GM12878 (cell line): ENCODE data around the gene MMAA. TPM values are rescaled to one million over a fixed set of nuclear protein-coding genes. Genes with fewer than 3 reads are reported as not detected.
"Not testable (repeated sequence)": the region's sequence is repeated elsewhere in the genome, so short reads cannot be mapped to it uniquely, and the experiment has no call there.

Source experiments
- ATAC-seq: fragments of 200-7000 bp; cut with Tn5 transposase; 3 replicates; pipeline ENCODE4 v1.9.1; 2020; ENCODE audit warnings: mild to moderate bottlenecking, moderate library complexity
- BruUV-seq: library from RNA; stranded (reverse); fragments of 400-500 nt; replicated peaks from 2 replicates; lab custom pipeline; 2021; lab: Mats Ljungman, UMichigan
- CTCF ChIA-PET: fragments of 300-600 bp; sonication (Branson Sonifier 250); formaldehyde crosslinking; extraction: SDS; loops from one replicate; lab custom pipeline; 2021; ENCODE audit warnings: inconsistent platforms; lab: Yijun Ruan, JAX
- POLR2A ChIA-PET: fragments of 350-600 bp; formaldehyde crosslinking; extraction: SDS; loops from one replicate; lab custom pipeline; 2021; ENCODE audit warnings: inconsistent platforms; lab: Charles Lee
- RAD21 ChIA-PET: fragments of 300-600 bp; sonication (Branson Sonifier 250); formaldehyde crosslinking; loops from one replicate; lab custom pipeline; 2023; ENCODE audit warnings: antibody characterized with exemption; ENCODE audit not compliant: unreplicated experiment; lab: Charles Lee
- SMC1A ChIA-PET: fragments of 300-600 bp; sonication (Branson Sonifier 250); formaldehyde crosslinking; loops from one replicate; lab custom pipeline; 2023; ENCODE audit not compliant: unreplicated experiment, uncharacterized antibody; lab: Charles Lee
- DNase-seq: peaks from one replicate; pipeline ENCODE4 v3.0.0-alpha.2; 2011; ENCODE audit warnings: low read depth, low spot score
- FAIRE-seq: peaks from 3 replicates; lab custom pipeline; 2011; peaks lifted over from hg19 to GRCh38; lab: Jason Lieb, UNC
- H2AFZ ChIP-seq: 2 replicates; pipeline ENCODE4 v1.6.0; 2011; ENCODE audit warnings: low read depth, low read length, control low read depth; ENCODE audit not compliant: control insufficient read depth
- H3K27ac ChIP-seq: 2 replicates; pipeline ENCODE4 v1.5.1; 2011; ENCODE audit warnings: control low read depth; ENCODE audit not compliant: control insufficient read depth, insufficient read depth
- H3K27me3 ChIP-seq, 2 experiments: replicated peaks in 1 of 2; 2 replicates each; pipeline versions ENCODE4 v1.6.0 to v1.6.1; 2011; ENCODE audit warnings: low read length in 1 of 2; ENCODE audit not compliant: control insufficient read depth in 2 of 2, insufficient read depth in 2 of 2
- H3K36me3 ChIP-seq, 2 experiments: 2 replicates each; pipeline ENCODE4 v1.5.1; 2011; ENCODE audit warnings: low read length in 1 of 2; ENCODE audit not compliant: control insufficient read depth in 2 of 2, insufficient read depth in 2 of 2
- H3K4me1 ChIP-seq: 2 replicates; pipeline ENCODE4 v1.6.1; 2011; ENCODE audit warnings: mild to moderate bottlenecking, low read length, moderate library complexity, mixed read lengths; ENCODE audit not compliant: control insufficient read depth, insufficient read depth
- H3K4me2 ChIP-seq: 2 replicates; pipeline ENCODE4 v1.6.0; 2011; ENCODE audit warnings: control low read depth; ENCODE audit not compliant: control insufficient read depth, insufficient read depth
- H3K4me3 ChIP-seq: fragments of 200-600 bp; sonication (generic); 2 replicates; pipeline ENCODE4 v1.5.1; 2016
- H3K79me2 ChIP-seq: 2 replicates; pipeline ENCODE4 v1.6.0; 2011; ENCODE audit warnings: low read length; ENCODE audit not compliant: control insufficient read depth, insufficient read depth
- H3K9ac ChIP-seq: 2 replicates; pipeline ENCODE4 v1.8.0; 2011; ENCODE audit warnings: low read length, control low read depth, mixed read lengths; ENCODE audit not compliant: control insufficient read depth, insufficient read depth
- H3K9me3 ChIP-seq: replicated peaks from 3 replicates; pipeline ENCODE4 v1.5.1; 2011; ENCODE audit warnings: mild to moderate bottlenecking, low read length; ENCODE audit not compliant: control insufficient read depth, insufficient read depth
- H4K20me1 ChIP-seq: 2 replicates; pipeline ENCODE4 v1.6.0; 2011; ENCODE audit not compliant: control insufficient read depth, insufficient read depth
- CHD4 ChIP-seq: fragments of 200-600 bp; sonication (generic); IDR thresholded peaks from 2 replicates; pipeline ENCODE4 v1.6.1; 2016; ENCODE audit warnings: mild to moderate bottlenecking
- EED ChIP-seq: sonication (generic); IDR thresholded peaks from 2 replicates; pipeline ENCODE4 v1.6.1; 2016; ENCODE audit warnings: antibody characterized with exemption, low read depth
- MYC ChIP-seq: IDR thresholded peaks from 2 replicates; pipeline ENCODE4 v1.6.1; 2011; ENCODE audit warnings: mild to moderate bottlenecking, low read length, moderate library complexity, inconsistent platforms; ENCODE audit not compliant: insufficient read depth, insufficient replicate concordance, insufficient read length, severe bottlenecking
- PAX8 ChIP-seq: fragments of 450-650 bp; IDR thresholded peaks from 2 replicates; pipeline ENCODE4 v1.6.1; 2017; ENCODE audit warnings: mild to moderate bottlenecking, moderate library complexity
- RCOR1 ChIP-seq: conservative IDR thresholded peaks from 2 replicates; pipeline ENCODE4 v1.6.1; 2012; ENCODE audit warnings: low read depth, low read length, improper control_type of control experiment
- SP1 ChIP-seq: IDR thresholded peaks from one replicate; pipeline ENCODE4 v1.6.1; 2011; ENCODE audit warnings: low read depth, low read length
- YBX1 ChIP-seq: fragments of 450-650 bp; IDR thresholded peaks from 2 replicates; pipeline ENCODE4 v1.6.1; 2016; ENCODE audit warnings: antibody characterized with exemption
- ZNF217 ChIP-seq: fragments of 450-650 bp; IDR thresholded peaks from 2 replicates; pipeline ENCODE4 v1.6.1; 2017; ENCODE audit warnings: antibody characterized with exemption, mild to moderate bottlenecking
- ZNF24 ChIP-seq: fragments of 450-650 bp; IDR thresholded peaks from 2 replicates; pipeline ENCODE4 v1.6.1; 2017; ENCODE audit warnings: antibody characterized with exemption, mild to moderate bottlenecking
- ZZZ3 ChIP-seq: IDR thresholded peaks from 2 replicates; pipeline ENCODE4 v1.6.1; 2011; ENCODE audit warnings: low read depth; ENCODE audit not compliant: control insufficient read depth, insufficient read length
- WGBS: methylation state at CpG from one replicate; pipeline ENCODE4 v1.1.6; 2016; ENCODE audit warnings: low lambda C conversion rate; ENCODE audit not compliant: insufficient replicate concordance, insufficient coverage; ENCODE audit errors: missing lambda C conversion rate; 5-methylcytosine and 5-hydroxymethylcytosine counted together
- in situ Hi-C: fragments of 300-500 bp; cut with MboI; formaldehyde crosslinking; loops from 9 replicates; pipeline ENCODE4 v1.14.3; 2018; ENCODE audit warnings: mixed read lengths
- intact Hi-C: fragments of 100-400 bp; cut with micrococcal nuclease; formaldehyde crosslinking; loops from one replicate; pipeline ENCODE4 v1.14.2; 2022; ENCODE audit not compliant: unreplicated experiment
- polyA plus RNA-seq, 11 experiments: library from polyadenylated mRNA; depleted of rRNA in 4 of 11; unstranded in 6 of 11; stranded (reverse) in 5 of 11; fragments of >200 nt; fragmentation: Nextera tagmentation in 4 of 11; fragmentation: Illumina TruSeq in 1 of 11; extraction: Ambion mirVana in 4 of 11; extraction: Trizol in 1 of 11; gene quantifications; 1 replicate in 1 of 11; 2 replicates in 10 of 11; pipeline versions ENCODE4 v1.2.1 to v1.2.3, GENCODE V29; 2011 to 2016; ENCODE audit warnings: inconsistent platforms in 2 of 11, missing spikeins in 2 of 11, low read depth in 1 of 11
- total RNA-seq, 4 experiments: library from RNA; depleted of rRNA in 3 of 4; stranded (reverse); fragments of >200 nt in 3 of 4; fragmentation: Illumina TruSeq in 1 of 4; extraction: Trizol in 1 of 4; gene quantifications; 2 replicates each; pipeline versions ENCODE4 v1.2.1 to v1.2.3, GENCODE V29; 2013 to 2021
- TF ChIP-seq, protein P1 (sequence below): fragments of 450-650 bp; IDR thresholded peaks from 2 replicates; pipeline ENCODE4 v1.6.1; 2017; ENCODE audit warnings: mild to moderate bottlenecking, moderate library complexity
- TF ChIP-seq, protein P2 (sequence below): IDR thresholded peaks from 2 replicates; pipeline ENCODE4 v1.6.1; 2011; ENCODE audit warnings: low read depth, low read length, improper control_type of control experiment, borderline replicate concordance
- TF ChIP-seq, protein P3 (sequence below): fragments of 150-350 bp; IDR thresholded peaks from 2 replicates; pipeline ENCODE4 v1.6.1; 2014; ENCODE audit warnings: mild to moderate bottlenecking, low read depth, low read length

MMAA gene
- total and polyA plus RNA-seq, 10 of the 15 experiments (the other 5 are each of a cell fraction or from before 2014, with no cell fraction given) = 4.5 to 22.6 (median 11.8) TPM

DNA sequence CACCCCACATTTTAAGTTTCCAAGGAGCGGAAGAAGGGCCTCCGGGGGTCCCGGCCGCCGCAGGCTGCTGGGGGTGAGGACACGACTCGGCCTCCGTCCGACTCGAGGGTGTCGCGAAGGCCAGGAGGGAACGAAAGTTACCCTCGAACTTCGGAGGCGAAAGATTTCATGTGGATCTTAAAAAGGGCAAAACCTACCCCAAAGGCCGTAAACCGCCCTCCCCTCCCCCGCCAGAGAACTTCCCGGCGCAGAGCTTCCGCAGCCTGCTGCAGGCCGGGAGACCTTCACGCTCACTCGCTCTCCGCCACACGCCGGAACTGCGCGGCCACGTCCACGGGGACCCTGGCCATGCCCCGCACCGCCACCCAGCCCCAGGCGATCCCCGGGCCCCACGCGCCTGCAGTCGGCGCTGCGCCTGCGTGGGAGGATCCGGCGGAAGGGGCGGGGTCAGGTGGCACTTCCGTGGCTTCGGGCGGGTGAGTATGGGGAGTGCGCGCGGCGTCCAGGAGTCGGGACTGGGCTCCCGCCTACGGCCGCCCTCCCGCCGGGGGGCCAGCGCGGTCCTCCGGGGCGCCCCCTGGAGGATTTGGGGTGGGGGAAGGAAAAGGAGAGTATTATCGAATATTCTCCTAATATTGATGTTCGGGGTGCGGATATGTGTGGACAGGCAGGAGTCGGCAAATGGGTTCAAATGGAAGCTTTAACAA lies at the start of gene MMAA (continued):
- TF ChIP-seq, protein P1, sequence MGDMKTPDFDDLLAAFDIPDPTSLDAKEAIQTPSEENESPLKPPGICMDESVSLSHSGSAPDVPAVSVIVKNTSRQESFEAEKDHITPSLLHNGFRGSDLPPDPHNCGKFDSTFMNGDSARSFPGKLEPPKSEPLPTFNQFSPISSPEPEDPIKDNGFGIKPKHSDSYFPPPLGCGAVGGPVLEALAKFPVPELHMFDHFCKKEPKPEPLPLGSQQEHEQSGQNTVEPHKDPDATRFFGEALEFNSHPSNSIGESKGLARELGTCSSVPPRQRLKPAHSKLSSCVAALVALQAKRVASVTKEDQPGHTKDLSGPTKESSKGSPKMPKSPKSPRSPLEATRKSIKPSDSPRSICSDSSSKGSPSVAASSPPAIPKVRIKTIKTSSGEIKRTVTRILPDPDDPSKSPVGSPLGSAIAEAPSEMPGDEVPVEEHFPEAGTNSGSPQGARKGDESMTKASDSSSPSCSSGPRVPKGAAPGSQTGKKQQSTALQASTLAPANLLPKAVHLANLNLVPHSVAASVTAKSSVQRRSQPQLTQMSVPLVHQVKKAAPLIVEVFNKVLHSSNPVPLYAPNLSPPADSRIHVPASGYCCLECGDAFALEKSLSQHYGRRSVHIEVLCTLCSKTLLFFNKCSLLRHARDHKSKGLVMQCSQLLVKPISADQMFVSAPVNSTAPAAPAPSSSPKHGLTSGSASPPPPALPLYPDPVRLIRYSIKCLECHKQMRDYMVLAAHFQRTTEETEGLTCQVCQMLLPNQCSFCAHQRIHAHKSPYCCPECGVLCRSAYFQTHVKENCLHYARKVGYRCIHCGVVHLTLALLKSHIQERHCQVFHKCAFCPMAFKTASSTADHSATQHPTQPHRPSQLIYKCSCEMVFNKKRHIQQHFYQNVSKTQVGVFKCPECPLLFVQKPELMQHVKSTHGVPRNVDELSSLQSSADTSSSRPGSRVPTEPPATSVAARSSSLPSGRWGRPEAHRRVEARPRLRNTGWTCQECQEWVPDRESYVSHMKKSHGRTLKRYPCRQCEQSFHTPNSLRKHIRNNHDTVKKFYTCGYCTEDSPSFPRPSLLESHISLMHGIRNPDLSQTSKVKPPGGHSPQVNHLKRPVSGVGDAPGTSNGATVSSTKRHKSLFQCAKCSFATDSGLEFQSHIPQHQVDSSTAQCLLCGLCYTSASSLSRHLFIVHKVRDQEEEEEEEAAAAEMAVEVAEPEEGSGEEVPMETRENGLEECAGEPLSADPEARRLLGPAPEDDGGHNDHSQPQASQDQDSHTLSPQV = 0 out of 2 replicates have a peak, but pooled peaks have one; percentile 3
- peak; percentile 37 for TF ChIP-seq SP1
- no peak for TF ChIP-seq CHD4
- TF ChIP-seq PAX8 = no peak
- 0 out of 2 replicates have a peak, but pooled peaks have one; percentile 70 for TF ChIP-seq RCOR1
- peak; percentile 94 for TF ChIP-seq MYC
- TF ChIP-seq ZNF217 = no peak; the same call in 1 of the 2 replicates
- TF ChIP-seq ZNF24 = no peak
- TF ChIP-seq, protein P2, sequence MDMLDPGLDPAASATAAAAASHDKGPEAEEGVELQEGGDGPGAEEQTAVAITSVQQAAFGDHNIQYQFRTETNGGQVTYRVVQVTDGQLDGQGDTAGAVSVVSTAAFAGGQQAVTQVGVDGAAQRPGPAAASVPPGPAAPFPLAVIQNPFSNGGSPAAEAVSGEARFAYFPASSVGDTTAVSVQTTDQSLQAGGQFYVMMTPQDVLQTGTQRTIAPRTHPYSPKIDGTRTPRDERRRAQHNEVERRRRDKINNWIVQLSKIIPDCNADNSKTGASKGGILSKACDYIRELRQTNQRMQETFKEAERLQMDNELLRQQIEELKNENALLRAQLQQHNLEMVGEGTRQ = no peak; the same call in none of the 2 replicates
- no peak for TF ChIP-seq ZZZ3
- TF ChIP-seq EED = peak; percentile 65
- TF ChIP-seq, protein P3, sequence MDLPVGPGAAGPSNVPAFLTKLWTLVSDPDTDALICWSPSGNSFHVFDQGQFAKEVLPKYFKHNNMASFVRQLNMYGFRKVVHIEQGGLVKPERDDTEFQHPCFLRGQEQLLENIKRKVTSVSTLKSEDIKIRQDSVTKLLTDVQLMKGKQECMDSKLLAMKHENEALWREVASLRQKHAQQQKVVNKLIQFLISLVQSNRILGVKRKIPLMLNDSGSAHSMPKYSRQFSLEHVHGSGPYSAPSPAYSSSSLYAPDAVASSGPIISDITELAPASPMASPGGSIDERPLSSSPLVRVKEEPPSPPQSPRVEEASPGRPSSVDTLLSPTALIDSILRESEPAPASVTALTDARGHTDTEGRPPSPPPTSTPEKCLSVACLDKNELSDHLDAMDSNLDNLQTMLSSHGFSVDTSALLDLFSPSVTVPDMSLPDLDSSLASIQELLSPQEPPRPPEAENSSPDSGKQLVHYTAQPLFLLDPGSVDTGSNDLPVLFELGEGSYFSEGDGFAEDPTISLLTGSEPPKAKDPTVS = no peak
- no peak for TF ChIP-seq YBX1

DNA sequence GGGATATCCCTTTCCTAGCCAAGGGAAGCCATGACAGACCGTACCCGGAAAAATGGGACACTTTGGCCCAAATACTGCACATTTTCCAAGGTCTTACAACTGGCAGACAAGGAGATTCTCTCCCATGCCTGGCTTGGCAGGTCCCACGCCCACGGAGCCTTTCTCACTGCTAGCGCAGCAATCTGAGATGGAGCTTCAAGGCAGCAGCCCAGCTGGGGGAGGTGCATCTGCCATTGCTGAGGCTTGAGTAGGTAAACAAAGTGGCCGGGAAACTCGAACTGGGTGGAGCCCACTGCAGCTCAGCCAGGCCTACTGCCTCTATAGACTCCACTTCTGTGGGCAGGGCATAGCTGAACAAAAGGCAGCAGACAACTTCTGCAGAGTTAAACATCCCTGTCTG lies 44.6 kb upstream of the MMAA start:
- ATAC-seq = not testable (repeated sequence)

More for the DNA sequence above, 44.6 kb upstream of the MMAA start:
- CTCF ChIA-PET, SMC1A ChIA-PET, intact Hi-C loops, H3K36me3 ChIP-seq, BruUV-seq, H3K79me2 ChIP-seq, H2AFZ ChIP-seq, H3K9ac ChIP-seq, H3K4me2 ChIP-seq, FAIRE-seq, H3K9me3 ChIP-seq, in situ Hi-C loops, H3K4me1 ChIP-seq, RAD21 ChIA-PET, H3K27me3 ChIP-seq, DNase-seq, H3K27ac ChIP-seq, H3K4me3 ChIP-seq, H4K20me1 ChIP-seq: not testable (repeated sequence)
- POLR2A ChIA-PET = interaction anchor here (1.4 kb wide), 1 partner anchor 17 kb away, joined by 3 read pairs; no protein-coding TSS in a partner anchor
- WGBS = 79% methylated on average over 7 of the region's 7 CpGs
